OCI-LY7 (cell line): Measurements from ENCODE around the gene CPNE4. TPM values are rescaled to one million over a fixed set of nuclear protein-coding genes. Genes with fewer than 3 reads are reported as not detected.

Source experiments
- BruUV-seq: library from RNA; stranded (reverse); fragments of 400-500 nt; replicated peaks from 2 replicates; lab custom pipeline; 2021; lab: Mats Ljungman, UMichigan
- CTCF ChIA-PET: fragments of 300-600 bp; sonication (Branson Sonifier 250); formaldehyde crosslinking; loops from one replicate; lab custom pipeline; 2022; ENCODE audit warnings: antibody characterized with exemption; ENCODE audit not compliant: unreplicated experiment; lab: Charles Lee
- POLR2A ChIA-PET: fragments of 300-600 bp; sonication (Branson Sonifier 250); formaldehyde crosslinking; loops from one replicate; lab custom pipeline; 2022; ENCODE audit warnings: antibody characterized with exemption; lab: Charles Lee
- DNase-seq: peaks from one replicate; pipeline ENCODE4 v3.0.0-alpha.2; 2015; ENCODE audit warnings: low spot score
- H2AFZ ChIP-seq: fragments of 200-600 bp; sonication (generic), shearing (Covaris generic); 2 replicates; pipeline ENCODE4 v1.6.1; 2014; ENCODE audit warnings: mild to moderate bottlenecking, antibody characterized with exemption, low read length, moderate library complexity
- H3K27ac ChIP-seq: fragments of 200-600 bp; sonication (generic); 2 replicates; pipeline ENCODE4 v1.5.1; 2014; ENCODE audit warnings: mixed run types, low read depth, mild to moderate bottlenecking, moderate library complexity, low read length, inconsistent platforms; ENCODE audit not compliant: poor library complexity, severe bottlenecking
- H3K36me3 ChIP-seq: fragments of 200-600 bp; sonication (generic); 2 replicates; pipeline ENCODE4 v1.6.1; 2014; ENCODE audit warnings: mild to moderate bottlenecking, antibody characterized with exemption, low read length, moderate library complexity, mixed read lengths; ENCODE audit not compliant: insufficient read depth
- H3K4me1 ChIP-seq: fragments of 200-600 bp; sonication (generic); 2 replicates; pipeline ENCODE4 v1.5.1; 2014; ENCODE audit warnings: mild to moderate bottlenecking, low read length; ENCODE audit not compliant: insufficient read depth, poor library complexity, severe bottlenecking
- H3K4me2 ChIP-seq: fragments of 200-600 bp; sonication (generic); 2 replicates; pipeline ENCODE4 v1.6.1; 2014; ENCODE audit warnings: mild to moderate bottlenecking, low read length
- H3K4me3 ChIP-seq: fragments of 200-600 bp; sonication (generic); 2 replicates; pipeline ENCODE4 v1.5.1; 2014; ENCODE audit warnings: mild to moderate bottlenecking, low read depth, low read length; ENCODE audit not compliant: poor library complexity, severe bottlenecking
- H3K79me2 ChIP-seq: fragments of 200-600 bp; sonication (generic); 2 replicates; pipeline ENCODE4 v1.6.1; 2016; ENCODE audit warnings: low read depth, mild to moderate bottlenecking, low read length, moderate library complexity, mixed read lengths; ENCODE audit not compliant: insufficient read depth
- H3K9me2 ChIP-seq: fragments of 200-600 bp; sonication (generic); 2 replicates; pipeline ENCODE4 v1.6.1; 2016; ENCODE audit warnings: mild to moderate bottlenecking, low read length, mixed read lengths; ENCODE audit not compliant: insufficient read depth
- H3K9me3 ChIP-seq: fragments of 200-600 bp; sonication (generic); 2 replicates; pipeline ENCODE4 v1.6.1; 2014; ENCODE audit warnings: mild to moderate bottlenecking, mixed run types, low read length, mixed read lengths
- H4K20me1 ChIP-seq: fragments of 200-600 bp; sonication (generic); 2 replicates; pipeline ENCODE4 v1.6.1; 2014; ENCODE audit warnings: mild to moderate bottlenecking, antibody characterized with exemption, low read length, moderate library complexity, mixed read lengths; ENCODE audit not compliant: insufficient read depth
- EZH2phosphoT487 ChIP-seq: fragments of 200-600 bp; sonication (generic); IDR thresholded peaks from 2 replicates; pipeline ENCODE4 v1.6.1; 2018; ENCODE audit warnings: low read depth, borderline replicate concordance, mild to moderate bottlenecking, mixed run types, antibody characterized with exemption, low read length, moderate library complexity, mixed read lengths
- intact Hi-C: fragments of 100-400 bp; cut with micrococcal nuclease; formaldehyde crosslinking; loops from one replicate; pipeline ENCODE4 v1.10.0; 2022; ENCODE audit not compliant: unreplicated experiment
- total RNA-seq, 2 experiments: library from RNA; depleted of rRNA in 1 of 2; stranded (reverse); fragments of >200 nt in 1 of 2; shearing (Covaris generic) in 1 of 2; gene quantifications; 2 replicates each; pipeline ENCODE4 v1.2.3, GENCODE V29; 2014 to 2022
- TF ChIP-seq, protein P1 (sequence below): fragments of 200-600 bp; sonication (generic); conservative IDR thresholded peaks from 2 replicates; pipeline ENCODE4 v1.5.1; 2014; ENCODE audit warnings: mild to moderate bottlenecking, antibody characterized with exemption, low read length, moderate library complexity, mixed read lengths

Gene CPNE4
- total RNA-seq, 2 experiments from 2014 or later, result not detected

DNA sequence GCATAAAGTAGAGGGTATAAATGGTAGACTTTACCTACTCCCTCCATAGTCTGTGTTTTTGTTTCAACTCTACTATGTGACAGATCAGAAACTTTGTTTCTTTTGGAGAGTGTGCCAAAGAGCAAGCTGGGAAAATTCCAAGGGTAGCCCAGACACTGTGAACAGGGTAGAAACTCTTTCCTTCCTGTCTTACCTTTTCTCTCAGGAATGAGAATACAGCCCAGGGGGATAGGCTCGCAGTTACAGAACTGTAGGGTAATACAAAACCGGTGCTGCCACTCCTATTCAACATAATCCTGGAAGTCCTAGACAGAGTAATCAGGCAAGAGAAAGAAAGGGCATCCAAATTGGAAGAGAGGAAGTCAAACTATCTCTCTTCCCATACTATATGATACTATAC is 256.3 kb downstream of the CPNE4 start:
- H3K4me1 ChIP-seq, result no peaks in the 10 kb centered on the region
- ChIA-PET CTCF (no interaction called here), POLR2A (no interaction called here)
- H2AFZ ChIP-seq, result no peak overlapping the region
- no peak overlapping the region for H3K27ac ChIP-seq
- intact Hi-C loops, result no loop called here
- no peaks in the 10 kb centered on the region for H3K36me3 ChIP-seq
- H3K4me3 ChIP-seq, result no peak overlapping the region
- no peaks in the 10 kb centered on the region for H3K79me2 ChIP-seq
- H3K9me2 ChIP-seq, result no peaks in the 10 kb centered on the region
- H3K9me3 ChIP-seq, result no peaks in the 10 kb centered on the region
- TF ChIP-seq, protein P1, sequence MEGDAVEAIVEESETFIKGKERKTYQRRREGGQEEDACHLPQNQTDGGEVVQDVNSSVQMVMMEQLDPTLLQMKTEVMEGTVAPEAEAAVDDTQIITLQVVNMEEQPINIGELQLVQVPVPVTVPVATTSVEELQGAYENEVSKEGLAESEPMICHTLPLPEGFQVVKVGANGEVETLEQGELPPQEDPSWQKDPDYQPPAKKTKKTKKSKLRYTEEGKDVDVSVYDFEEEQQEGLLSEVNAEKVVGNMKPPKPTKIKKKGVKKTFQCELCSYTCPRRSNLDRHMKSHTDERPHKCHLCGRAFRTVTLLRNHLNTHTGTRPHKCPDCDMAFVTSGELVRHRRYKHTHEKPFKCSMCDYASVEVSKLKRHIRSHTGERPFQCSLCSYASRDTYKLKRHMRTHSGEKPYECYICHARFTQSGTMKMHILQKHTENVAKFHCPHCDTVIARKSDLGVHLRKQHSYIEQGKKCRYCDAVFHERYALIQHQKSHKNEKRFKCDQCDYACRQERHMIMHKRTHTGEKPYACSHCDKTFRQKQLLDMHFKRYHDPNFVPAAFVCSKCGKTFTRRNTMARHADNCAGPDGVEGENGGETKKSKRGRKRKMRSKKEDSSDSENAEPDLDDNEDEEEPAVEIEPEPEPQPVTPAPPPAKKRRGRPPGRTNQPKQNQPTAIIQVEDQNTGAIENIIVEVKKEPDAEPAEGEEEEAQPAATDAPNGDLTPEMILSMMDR, result no peak
- TF ChIP-seq EZH2phosphoT487, result no peak
- no peak overlapping the region for H3K4me2 ChIP-seq
- no peak for DNase-seq
- no peaks in the 10 kb centered on the region for H4K20me1 ChIP-seq
- BruUV-seq, result no TSS peak

DNA sequence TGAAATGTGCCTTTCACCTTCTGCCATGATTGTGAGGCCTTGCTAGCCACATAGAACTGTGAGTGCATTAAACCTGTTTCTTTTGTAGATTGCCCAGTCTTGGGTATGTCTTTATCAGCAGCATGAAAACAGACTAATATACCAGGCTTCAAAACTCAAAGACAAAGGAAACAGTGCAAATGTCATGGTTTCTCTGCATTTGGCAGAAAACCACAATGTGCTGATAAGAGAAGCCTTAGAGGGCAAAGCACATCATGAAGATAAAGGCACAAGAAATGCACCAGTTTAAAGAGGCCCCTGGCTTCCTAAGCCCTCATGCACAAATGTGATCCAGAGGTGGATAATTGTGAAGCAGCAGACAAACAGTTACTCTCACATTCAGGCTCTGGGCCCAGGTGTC is 259.2 kb downstream of the CPNE4 start:
- Histone ChIP-seq H3K4me1 (no peaks in the 10 kb centered on the region), H3K36me3 (no peaks in the 10 kb centered on the region), H3K9me3 (no peaks in the 10 kb centered on the region), H4K20me1 (no peaks in the 10 kb centered on the region), H2AFZ (no peak overlapping the region), H3K9me2 (no peaks in the 10 kb centered on the region), H3K4me2 (no peak overlapping the region), H3K4me3 (no peak overlapping the region), H3K27ac (no peak overlapping the region), H3K79me2 (no peaks in the 10 kb centered on the region)
- ChIA-PET CTCF (no interaction called here), POLR2A (no interaction called here)
- no TSS peak for BruUV-seq
- intact Hi-C loops, result no loop called here
- no peak for DNase-seq
- TF ChIP-seq, protein P1, result no peak
- no peak for TF ChIP-seq EZH2phosphoT487

DNA sequence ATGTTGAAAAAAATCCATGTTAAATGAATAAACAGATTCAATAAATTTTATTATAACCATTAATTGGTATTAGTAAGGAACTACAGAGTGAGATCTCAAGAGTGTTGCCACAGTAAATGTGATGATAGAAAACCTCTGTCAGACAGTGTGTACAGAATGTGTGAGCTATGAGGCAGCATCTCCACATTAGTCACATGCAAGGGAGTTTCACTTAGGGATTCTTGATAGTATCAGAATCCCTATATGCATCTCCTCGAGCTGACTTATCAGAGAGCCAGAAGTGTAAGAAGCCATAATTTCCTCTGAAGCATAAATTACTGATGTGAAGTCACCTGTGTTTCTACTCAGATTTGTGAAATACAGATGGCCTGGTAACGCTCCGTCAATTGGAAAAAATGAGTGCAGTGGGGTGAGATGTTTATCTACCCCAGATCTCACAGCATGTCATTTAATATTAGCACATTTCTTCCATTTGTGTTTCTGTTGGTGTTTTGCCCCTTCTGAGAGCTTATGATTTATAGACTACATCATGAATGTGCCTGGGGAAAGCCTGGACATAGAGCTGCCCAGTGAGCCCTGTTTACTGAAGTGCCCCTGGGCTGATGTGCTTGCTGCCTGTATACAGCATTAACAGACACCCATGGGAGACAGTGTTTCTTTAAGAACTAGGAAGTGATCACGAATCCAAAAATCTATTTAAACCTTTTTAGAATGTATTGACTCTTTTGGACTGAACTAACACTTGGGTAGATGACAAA is 262.4 kb downstream of the CPNE4 start:
- BruUV-seq, result no TSS peak

More for the DNA sequence above, 262.4 kb downstream of the CPNE4 start:
- Histone ChIP-seq H3K27ac (no peak overlapping the region), H3K4me3 (no peak overlapping the region), H3K36me3 (no peaks in the 10 kb centered on the region), H3K79me2 (no peaks in the 10 kb centered on the region), H3K9me3 (no peaks in the 10 kb centered on the region), H3K4me1 (no peaks in the 10 kb centered on the region), H3K9me2 (no peaks in the 10 kb centered on the region), H2AFZ (no peak overlapping the region), H3K4me2 (no peak overlapping the region), H4K20me1 (no peaks in the 10 kb centered on the region)
- no peak for DNase-seq
- intact Hi-C loops, result no loop called here
- ChIA-PET CTCF (no interaction called here), POLR2A (no interaction called here)
- TF ChIP-seq EZH2phosphoT487, result no peak
- TF ChIP-seq, protein P1, result no peak
